SU-DHL-6 (cell line): ENCODE results near the gene PI4KA.

ENCODE experiments used
- H2AFZ ChIP-seq: fragments of 200-600 bp; sonication (generic); 2 replicates; pipeline ENCODE4 v1.6.1; 2014; ENCODE audit warnings: low read depth, mild to moderate bottlenecking, moderate library complexity, mixed read lengths, antibody characterized with exemption, low read length; ENCODE audit not compliant: severe bottlenecking
- H3F3A ChIP-seq: fragments of 200-600 bp; shearing (Covaris generic); 2 replicates; pipeline ENCODE4 v1.6.0; 2016; ENCODE audit warnings: antibody characterized with exemption, mild to moderate bottlenecking; ENCODE audit not compliant: insufficient read depth
- H3K27ac ChIP-seq: fragments of 200-600 bp; sonication (generic); 2 replicates; pipeline ENCODE4 v1.5.1; 2016; ENCODE audit warnings: low read depth, mild to moderate bottlenecking, low read length, moderate library complexity, mixed read lengths
- H3K27me3 ChIP-seq: fragments of 200-600 bp; sonication (generic), shearing (Covaris generic); 2 replicates; pipeline ENCODE4 v1.6.0; 2014; ENCODE audit warnings: mild to moderate bottlenecking, low read length
- H3K36me3 ChIP-seq: fragments of 200-600 bp; sonication (generic); 2 replicates; pipeline ENCODE4 v1.6.1; 2014; ENCODE audit warnings: mild to moderate bottlenecking, low read length, mixed read lengths
- H3K4me2 ChIP-seq: fragments of 300-600, 200-600 bp; shearing (Covaris generic), sonication (generic); 2 replicates; pipeline ENCODE4 v1.6.0; 2014; ENCODE audit warnings: low read length, low read depth, mild to moderate bottlenecking; ENCODE audit not compliant: poor library complexity, severe bottlenecking
- H3K4me3 ChIP-seq: fragments of 200-600 bp; sonication (generic); 2 replicates; pipeline ENCODE4 v1.5.1; 2014; ENCODE audit warnings: antibody characterized with exemption, low read length, mild to moderate bottlenecking, mixed read lengths; ENCODE audit not compliant: insufficient read depth, poor library complexity, severe bottlenecking
- H3K79me2 ChIP-seq: fragments of 200-600 bp; sonication (generic); 2 replicates; pipeline ENCODE4 v1.6.1; 2014; ENCODE audit warnings: mild to moderate bottlenecking, low read length, moderate library complexity; ENCODE audit not compliant: insufficient read depth
- H3K9ac ChIP-seq: fragments of 200-600 bp; sonication (generic); 2 replicates; pipeline ENCODE4 v1.7.0; 2014; ENCODE audit warnings: mild to moderate bottlenecking, low read length
- H3K9me2 ChIP-seq: fragments of 200-600 bp; sonication (generic); replicated peaks from 2 replicates; pipeline ENCODE4 v1.6.1; 2014; ENCODE audit warnings: low read length; ENCODE audit not compliant: insufficient read depth
- H3K9me3 ChIP-seq: fragments of 200-600 bp; sonication (generic); 2 replicates; pipeline ENCODE4 v1.6.1; 2014; ENCODE audit warnings: low read length, mixed read lengths; ENCODE audit not compliant: insufficient read depth
- H4K20me1 ChIP-seq: fragments of 200-600 bp; sonication (generic); 2 replicates; pipeline ENCODE4 v1.6.1; 2014; ENCODE audit warnings: low read depth, mild to moderate bottlenecking, antibody characterized with exemption, low read length, moderate library complexity, mixed read lengths
- EZH2phosphoT487 ChIP-seq: fragments of 200-600 bp; sonication (generic), shearing (Covaris generic); conservative IDR thresholded peaks from 2 replicates; pipeline ENCODE4 v1.6.1; 2018; ENCODE audit warnings: mild to moderate bottlenecking, antibody characterized with exemption, low read length, moderate library complexity, mixed read lengths
- TF ChIP-seq, protein P1 (sequence below): fragments of 200-600 bp; sonication (generic); IDR thresholded peaks from one replicate; pipeline ENCODE4 v1.5.1; 2017; ENCODE audit warnings: antibody characterized with exemption, mild to moderate bottlenecking, low read length, moderate library complexity; ENCODE audit not compliant: insufficient read depth, poor library complexity, severe bottlenecking

Gene PI4KA

GRCh38 chr22:20803696-20804324 is 54.8 kb downstream of the PI4KA start:
- Histone ChIP-seq H4K20me1 (no peaks in the 10 kb centered on the region), H3K9me2 (no peaks in the 10 kb centered on the region)

GRCh38 chr22:20802922-20803553 is 55.6 kb downstream of the PI4KA start:
- Histone ChIP-seq H3K9ac (no peak overlapping the region), H3K4me3 (no peak overlapping the region), H3K9me2 (no peaks in the 10 kb centered on the region), H3F3A (no peaks in the 10 kb centered on the region), H2AFZ (no peak overlapping the region), H3K4me2 (no peak overlapping the region), H3K9me3 (no peaks in the 10 kb centered on the region), H4K20me1 (no peaks in the 10 kb centered on the region), H3K27me3 (no peaks in the 10 kb centered on the region), H3K79me2 (no peaks in the 10 kb centered on the region), H3K36me3 (no peaks in the 10 kb centered on the region), H3K27ac (no peak overlapping the region)
- no peak for TF ChIP-seq EZH2phosphoT487
- TF ChIP-seq, protein P1, sequence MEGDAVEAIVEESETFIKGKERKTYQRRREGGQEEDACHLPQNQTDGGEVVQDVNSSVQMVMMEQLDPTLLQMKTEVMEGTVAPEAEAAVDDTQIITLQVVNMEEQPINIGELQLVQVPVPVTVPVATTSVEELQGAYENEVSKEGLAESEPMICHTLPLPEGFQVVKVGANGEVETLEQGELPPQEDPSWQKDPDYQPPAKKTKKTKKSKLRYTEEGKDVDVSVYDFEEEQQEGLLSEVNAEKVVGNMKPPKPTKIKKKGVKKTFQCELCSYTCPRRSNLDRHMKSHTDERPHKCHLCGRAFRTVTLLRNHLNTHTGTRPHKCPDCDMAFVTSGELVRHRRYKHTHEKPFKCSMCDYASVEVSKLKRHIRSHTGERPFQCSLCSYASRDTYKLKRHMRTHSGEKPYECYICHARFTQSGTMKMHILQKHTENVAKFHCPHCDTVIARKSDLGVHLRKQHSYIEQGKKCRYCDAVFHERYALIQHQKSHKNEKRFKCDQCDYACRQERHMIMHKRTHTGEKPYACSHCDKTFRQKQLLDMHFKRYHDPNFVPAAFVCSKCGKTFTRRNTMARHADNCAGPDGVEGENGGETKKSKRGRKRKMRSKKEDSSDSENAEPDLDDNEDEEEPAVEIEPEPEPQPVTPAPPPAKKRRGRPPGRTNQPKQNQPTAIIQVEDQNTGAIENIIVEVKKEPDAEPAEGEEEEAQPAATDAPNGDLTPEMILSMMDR: no peak

More at GRCh38 chr22:20803696-20804324, 54.8 kb downstream of the PI4KA start:
- Histone ChIP-seq H3K36me3 (no peaks in the 10 kb centered on the region), H3K4me2 (no peak overlapping the region), H3F3A (no peaks in the 10 kb centered on the region), H3K27me3 (no peaks in the 10 kb centered on the region), H3K9me3 (no peaks in the 10 kb centered on the region), H3K79me2 (no peaks in the 10 kb centered on the region), H3K4me3 (no peak overlapping the region), H3K9ac (no peak overlapping the region), H3K27ac (no peak overlapping the region), H2AFZ (no peak overlapping the region)
- no peak for TF ChIP-seq EZH2phosphoT487
- TF ChIP-seq, protein P1: no peak

DNA sequence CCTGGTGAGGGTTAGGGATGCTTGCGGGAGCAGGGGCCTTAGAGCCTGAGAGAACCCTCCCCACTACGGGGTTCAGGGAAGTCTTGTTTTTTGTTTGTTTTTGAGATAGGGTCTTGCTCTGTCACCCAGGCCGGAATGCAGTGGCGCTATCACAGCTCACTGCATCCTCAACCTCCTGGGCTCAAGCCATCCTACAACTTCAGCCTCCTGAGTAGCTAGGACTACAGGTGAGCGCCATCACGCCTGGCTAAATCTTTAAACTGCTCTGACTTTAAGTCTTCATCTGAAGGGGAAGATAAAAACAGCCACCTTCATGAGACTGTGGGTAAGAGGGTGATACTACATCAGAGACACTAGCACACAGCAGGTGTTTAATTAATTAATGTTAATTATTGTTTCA is 56.2 kb downstream of the PI4KA start:
- Histone ChIP-seq H3K9me2 (no peaks in the 10 kb centered on the region), H3K9ac (no peak overlapping the region), H4K20me1 (no peaks in the 10 kb centered on the region), H2AFZ (no peak overlapping the region), H3K27ac (no peak overlapping the region), H3K9me3 (no peaks in the 10 kb centered on the region), H3K4me3 (no peak overlapping the region), H3K79me2 (no peaks in the 10 kb centered on the region), H3F3A (no peaks in the 10 kb centered on the region), H3K36me3 (no peaks in the 10 kb centered on the region), H3K27me3 (no peaks in the 10 kb centered on the region), H3K4me2 (no peak overlapping the region)
- TF ChIP-seq, protein P1: no peak
- no peak for TF ChIP-seq EZH2phosphoT487
